Stimulated activated CD4-positive, alpha-beta T cell treated with anti-CD3 and anti-CD28 coated beads, Interleukin-1b, Interleukin-23, amount 100 ng/mL, for 48 hours (primary cell): ENCODE measurements around the gene C1orf159.
"Not testable (repeated sequence)": the region's sequence is repeated elsewhere in the genome, so short reads cannot be mapped to it uniquely, and the experiment has no call there.

Experiments
- DNase-seq: peaks from one replicate; pipeline ENCODE4 v3.0.0-alpha.2; 2020

The C1orf159 gene

DNA sequence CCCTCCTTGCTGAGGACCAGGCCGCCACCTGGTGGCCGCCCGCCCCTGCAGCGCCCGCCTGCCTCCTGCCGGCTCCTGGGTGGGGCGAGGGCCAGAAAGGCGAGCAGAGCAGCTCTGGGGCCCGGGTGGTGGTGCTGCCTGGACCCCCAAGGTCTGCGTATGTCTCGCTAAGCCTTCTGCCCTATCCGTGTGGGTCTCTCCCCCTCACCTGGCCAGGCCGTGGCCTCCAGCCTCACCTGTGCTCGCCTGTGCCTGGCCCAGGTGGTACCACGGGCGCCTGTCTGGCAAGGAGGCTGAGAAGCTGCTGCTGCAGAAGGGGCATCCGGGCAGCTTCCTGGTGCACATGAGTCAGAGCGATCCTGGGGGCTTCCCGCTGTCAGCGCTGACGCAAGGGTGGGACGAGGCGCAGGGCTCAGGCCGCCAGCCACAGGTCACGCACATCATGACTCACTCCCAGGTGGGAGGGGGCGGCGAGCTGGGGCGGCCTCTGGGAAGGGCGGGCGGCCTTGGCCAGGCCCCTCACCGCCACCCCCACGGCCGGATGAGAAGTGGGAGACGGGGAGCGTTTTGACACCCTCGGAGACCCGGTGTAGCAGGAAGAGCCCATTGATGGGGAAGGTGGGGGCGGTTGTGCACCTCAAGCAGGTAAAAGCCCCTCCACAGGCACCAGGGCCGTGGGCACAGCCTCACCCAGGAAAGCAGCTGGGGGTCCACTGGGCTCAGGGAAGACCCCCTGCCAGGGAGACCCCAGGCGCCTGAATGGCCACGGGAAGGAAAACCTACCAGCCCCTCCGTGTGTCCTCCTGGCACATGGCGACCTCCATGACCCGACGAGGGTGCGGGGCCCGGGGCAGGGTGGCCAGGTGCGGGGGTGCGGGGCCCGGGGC lies 51.7 kb downstream of the C1orf159 start:
- peak; percentile 92 for DNase-seq

GRCh38 chr1:1063261-1063944 lies 52.5 kb downstream of the C1orf159 start:
- no peak for DNase-seq

DNA sequence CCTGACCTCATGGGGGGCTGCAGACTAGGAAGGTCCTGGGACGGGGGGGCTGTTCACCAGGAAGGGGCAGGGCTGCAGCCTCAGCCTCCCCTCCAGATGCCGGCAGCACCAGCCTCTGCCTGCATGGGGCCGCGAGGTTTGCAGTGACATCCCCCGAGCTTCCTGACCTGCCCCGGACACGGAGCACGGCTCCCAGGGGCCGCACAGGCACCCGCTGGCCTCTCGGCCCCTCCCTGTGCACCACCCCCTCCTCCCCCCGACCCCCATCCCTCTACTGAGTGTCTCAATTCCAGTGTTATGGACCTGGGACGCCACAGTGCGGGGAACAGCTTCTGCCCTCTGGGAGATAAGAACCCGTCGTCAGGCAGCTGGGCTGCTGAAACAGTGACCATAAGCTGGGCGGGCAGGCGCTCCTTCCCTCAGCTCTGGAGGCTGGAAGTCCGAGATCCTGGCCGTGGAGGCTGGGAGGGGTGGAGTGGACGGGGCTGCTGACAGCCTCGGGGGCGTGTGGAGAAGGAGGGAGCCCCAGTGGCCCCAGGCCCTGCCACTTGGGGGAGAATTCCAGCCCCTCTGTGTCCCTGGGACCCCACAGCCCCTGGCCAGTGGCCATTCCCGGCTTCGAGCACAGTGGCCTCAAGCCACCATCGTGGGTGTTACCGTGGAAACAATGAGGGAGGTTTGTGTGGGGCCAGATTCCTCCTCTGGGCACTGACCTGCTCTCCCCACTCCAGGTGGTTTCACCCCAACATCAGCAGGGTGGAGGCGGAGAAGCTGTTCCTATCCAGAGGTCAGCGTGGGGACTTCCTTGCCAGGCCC lies 53.3 kb downstream of the C1orf159 start:
- no peak for DNase-seq

DNA sequence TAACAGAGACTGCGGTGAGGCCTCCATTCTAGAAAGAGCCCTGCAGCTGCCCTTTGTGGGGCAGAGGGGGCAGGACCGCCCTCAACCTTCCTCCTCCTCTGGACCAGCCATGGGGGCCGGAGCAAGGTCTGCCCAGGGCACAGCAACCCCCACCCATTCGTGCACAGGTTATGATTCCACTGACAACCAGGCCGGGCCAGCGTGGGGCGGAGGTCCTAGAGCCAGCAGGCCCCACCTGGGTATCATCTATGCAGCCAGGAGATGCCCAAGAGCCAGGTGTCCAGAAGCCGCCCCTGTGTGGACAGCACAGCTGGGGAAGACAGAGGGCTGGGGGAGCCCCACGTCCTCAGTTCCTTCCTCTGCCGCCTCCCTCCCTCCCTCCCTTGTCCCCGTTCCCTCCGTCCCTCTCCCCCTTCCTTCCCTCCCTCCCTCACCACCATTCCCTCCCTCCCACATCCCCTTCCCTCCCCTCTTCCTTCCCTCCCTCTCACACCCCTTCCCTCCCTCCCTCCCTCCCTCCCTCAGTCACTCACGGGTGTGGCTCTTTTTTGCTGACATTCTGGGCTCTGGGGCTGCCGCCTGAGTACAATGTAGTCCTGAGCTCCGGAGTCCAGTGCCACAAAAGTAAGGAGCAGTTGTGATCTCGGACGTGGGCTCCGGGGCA lies 54.1 kb downstream of the C1orf159 start:
- no peak for DNase-seq

GRCh38 chr1:1060281-1061000 lies 55.4 kb downstream of the C1orf159 start:
- DNase-seq: no peak

DNA sequence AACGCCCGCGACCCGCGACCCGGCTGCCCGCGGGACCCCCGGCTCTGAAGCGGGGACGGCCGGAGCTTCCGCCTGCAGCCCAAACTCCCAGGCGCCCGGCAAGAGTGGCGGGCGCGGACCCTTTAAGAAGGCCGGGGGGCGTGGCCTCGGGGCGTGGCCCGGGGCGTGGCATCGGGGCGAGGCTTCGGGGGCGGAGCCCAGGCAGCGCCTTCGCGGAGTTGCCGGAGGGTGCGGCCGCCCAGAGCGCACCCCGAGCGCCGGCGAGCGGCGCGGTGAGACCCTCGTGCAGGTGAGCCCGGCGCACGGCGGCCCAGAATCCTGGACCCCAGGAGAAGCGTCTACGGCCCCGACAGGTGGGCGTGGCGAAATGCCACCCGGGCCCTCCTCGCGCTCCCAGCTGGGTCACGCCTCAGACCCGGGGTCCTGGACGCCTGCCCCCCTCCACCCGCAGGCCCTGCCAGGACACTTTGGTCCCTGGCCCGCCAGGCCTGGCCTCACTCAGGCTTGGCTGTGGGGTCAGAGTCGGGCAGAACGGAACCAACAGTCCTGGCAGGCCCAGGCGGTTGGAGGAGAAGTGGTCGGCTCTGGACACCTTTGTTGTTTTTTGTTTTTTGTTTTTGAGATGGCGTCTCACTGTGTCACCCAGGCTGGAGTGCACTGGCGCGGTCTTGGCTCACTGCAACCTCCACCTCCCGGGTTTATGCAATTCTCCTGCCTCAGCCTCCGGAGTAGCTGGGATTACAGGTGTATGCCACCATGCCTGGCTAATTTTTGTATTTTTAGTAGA lies 56.2 kb downstream of the C1orf159 start:
- DNase-seq: peak; percentile 89

DNA sequence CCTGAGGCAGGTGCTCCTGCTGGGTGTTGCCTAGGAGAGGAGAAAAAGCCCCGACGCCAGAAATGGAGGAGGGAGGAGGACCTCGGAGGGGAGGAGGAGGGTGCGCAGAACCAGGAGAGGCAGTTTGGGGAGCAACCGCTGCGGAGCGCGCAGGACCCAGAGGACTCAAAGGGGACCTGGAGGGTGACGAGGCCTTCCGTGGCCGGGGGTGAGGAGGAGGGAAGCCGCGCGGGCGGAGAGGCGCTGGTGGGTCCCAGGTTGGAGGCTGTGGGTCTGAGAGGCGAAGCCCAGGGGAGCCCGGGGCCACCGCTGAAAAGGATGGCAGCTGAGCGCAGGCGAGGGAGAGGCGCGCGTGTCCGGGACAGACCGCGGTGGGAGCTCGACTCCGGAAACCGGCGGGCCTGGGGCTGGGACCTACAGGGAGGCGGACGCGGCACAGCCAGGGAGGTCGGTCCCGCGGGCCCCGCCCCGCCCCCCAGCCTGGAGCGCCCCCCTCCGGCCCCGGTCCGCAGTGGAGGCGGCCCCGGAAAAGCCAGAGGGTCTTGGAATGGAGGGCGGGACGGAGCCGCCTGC lies 56.9 kb downstream of the C1orf159 start:
- DNase-seq: peak; percentile 39

DNA sequence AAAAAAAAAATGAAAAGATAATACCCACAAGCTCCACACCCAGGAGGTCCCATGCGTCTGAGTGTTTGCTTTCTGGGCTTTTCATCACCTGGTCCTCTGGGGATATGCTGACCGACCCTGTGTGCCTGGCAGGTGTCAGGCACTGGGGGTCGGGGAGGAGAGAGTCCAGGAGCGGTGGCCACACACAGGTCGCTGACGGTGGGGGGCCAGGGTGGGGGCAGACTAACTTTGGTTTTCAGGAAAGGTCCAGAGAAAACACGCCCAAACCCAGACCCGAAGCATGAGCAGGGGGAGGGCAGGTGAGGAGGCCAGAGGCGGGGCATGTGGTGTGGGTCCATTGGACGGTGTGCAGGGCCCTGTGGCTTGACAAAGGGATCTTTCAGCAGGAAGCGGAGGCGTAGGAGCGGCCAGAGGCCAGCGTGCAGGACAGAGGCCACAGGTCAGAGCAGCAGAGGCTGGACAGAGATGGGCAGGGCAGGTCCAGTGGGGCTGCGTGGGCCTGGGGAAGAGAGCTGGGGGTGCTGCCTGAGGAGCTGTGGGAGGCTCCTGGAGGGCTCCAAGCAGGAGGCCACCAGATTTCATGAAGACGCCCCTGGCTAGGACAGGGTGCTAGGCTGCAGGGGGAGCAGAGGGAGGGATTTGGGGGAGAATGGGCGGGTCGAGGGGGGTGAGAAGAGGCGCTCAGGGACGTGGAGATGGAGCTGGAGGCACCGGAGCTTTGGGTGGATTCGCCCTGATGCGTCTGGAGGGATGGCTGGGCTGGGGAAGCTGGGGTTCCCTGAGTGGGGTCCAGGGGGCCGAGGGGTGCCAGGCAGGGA lies 57.6 kb downstream of the C1orf159 start:
- no peak for DNase-seq

DNA sequence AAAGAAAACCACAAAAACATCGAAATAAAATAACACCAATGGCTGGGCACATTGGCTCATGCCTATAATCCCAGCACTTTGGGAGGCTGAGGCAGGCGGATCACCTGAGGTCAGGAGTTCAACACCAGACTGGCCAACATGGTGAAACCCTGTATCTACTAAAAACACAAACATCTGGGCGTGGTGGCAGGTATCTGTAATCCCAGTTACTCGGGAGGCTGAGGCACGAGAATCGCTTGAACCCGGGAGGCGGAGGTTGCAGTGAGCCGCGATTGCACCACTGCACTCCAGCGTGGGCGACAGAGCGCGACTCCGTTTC lies 58.2 kb downstream of the C1orf159 start:
- DNase-seq: not testable (repeated sequence)

DNA sequence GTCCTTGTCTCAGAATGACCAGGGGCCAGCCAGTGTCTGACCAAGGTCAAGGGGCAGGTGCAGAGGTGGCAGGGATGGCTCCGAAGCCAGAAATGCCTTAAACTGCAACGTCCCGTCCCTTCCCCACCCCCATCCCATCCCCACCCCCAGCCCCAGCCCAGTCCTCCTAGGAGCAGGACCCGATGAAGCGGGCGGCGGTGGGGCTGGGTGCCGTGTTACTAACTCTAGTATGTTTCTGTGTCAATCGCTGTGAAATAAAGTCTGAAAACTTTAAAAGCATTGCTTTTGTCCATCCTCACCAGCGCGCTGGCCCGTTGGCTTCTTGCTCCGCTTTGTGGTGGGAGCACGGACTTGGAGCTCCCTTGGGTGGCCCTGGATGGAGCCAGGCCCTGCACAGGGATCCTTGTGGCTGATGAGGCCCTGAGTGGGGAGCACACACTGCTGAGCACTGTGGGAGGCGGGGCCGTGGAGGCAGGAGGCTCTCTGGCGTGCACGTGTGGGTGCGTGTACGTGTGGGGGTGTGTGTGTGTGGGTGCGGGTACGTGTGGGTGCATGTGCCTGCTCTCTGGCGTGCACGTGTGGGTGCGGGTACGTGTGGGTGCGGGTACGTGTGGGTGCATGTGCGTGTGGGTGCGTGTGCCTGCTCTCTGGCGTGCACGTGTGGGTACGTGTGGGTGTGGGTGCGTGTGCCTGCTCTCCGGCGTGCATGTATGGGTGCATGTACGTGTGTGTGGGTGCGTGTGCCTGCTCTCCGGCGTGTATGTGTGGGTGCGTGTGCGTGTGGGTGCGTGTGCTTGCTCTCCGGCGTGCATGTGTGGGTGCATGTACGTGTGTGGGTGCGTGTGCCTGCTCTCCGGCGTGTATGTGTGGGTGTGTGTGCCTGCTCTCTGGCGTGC lies 59.8 kb downstream of the C1orf159 start:
- no peak for DNase-seq

DNA sequence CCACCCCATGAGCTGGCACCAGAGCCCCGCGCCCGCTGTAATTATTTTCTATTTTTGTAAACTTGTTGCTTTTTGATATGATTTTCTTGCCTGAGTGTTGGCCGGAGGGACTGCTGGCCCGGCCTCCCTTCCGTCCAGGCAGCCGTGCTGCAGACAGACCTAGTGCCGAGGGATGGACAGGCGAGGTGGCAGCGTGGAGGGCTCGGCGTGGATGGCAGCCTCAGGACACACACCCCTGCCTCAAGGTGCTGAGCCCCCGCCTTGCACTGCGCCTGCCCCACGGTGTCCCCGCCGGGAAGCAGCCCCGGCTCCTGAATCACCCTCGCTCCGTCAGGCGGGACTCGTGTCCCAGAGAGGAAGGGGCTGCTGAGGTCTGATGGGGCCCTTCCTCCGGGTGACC lies 60.9 kb downstream of the C1orf159 start:
- no peak for DNase-seq

GRCh38 chr1:1054099-1054700 lies 61.7 kb downstream of the C1orf159 start:
- no peak for DNase-seq

- no peak for DNase-seq
Observed at GRCh38 chr1:1053682-1054081, 62.2 kb downstream of the C1orf159 start.

DNA sequence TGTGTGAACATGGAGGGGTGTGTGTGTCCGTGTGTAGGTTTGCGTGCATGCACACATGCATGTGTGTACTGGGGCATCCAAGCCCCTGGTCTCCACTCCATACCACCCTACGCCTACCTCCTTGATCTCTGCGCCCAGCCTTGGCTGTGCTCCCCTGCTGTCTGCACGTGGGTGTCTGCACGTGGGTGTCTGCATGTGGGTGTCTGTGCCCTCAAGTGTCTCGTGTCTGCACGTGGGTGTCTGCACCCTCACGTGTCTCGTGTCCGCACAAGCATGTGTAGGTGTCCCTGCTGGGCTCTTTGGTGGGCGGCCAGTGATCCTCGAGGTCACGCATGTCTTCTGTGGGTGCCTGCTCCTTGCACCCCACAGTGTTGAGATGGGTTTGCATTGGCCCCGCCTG lies 62.9 kb downstream of the C1orf159 start:
- no peak for DNase-seq

- no peak for DNase-seq
Observed at GRCh38 chr1:1052003-1052840, 63.7 kb downstream of the C1orf159 start.

- DNase-seq: no peak
Observed at GRCh38 chr1:1051127-1051810, 64.6 kb downstream of the C1orf159 start.

GRCh38 chr1:1050577-1051052 lies 65.3 kb downstream of the C1orf159 start:
- DNase-seq: no peak
